ENCODE measurements around the gene KRT85.

GRCh38 chr12:52347551-52348510 lies 19.4 kb downstream of the KRT85 start:
- TF ChIP-seq CTCF (IDR thresholded peaks at IDR 0.05) (no peak), POLR2A (IDR thresholded peaks at IDR 0.05) (no peak)
